Dedifferentiated amniotic fluid mesenchymal stem cell (primary cell): ENCODE measurements around the gene ADRA2B.

Source experiments
- DNase-seq: peaks from one replicate; pipeline ENCODE4 v3.0.0-alpha.2; 2016; ENCODE audit errors: extremely low spot score

Gene ADRA2B

GRCh38 chr2:96105152-96105915 is 11.0 kb downstream of the ADRA2B start:
- no peak for DNase-seq

- DNase-seq, result no peak
Measured at GRCh38 chr2:96104487-96104861, 11.9 kb downstream of the ADRA2B start.

- no peak for DNase-seq
Measured at GRCh38 chr2:96103761-96104486, 12.4 kb downstream of the ADRA2B start.

GRCh38 chr2:96103187-96103601 is 13.2 kb downstream of the ADRA2B start:
- no peak for DNase-seq

- no peak for DNase-seq
Measured at GRCh38 chr2:96102596-96103186, 13.7 kb downstream of the ADRA2B start.

- no peak for DNase-seq
Measured at GRCh38 chr2:96100893-96101304, 15.5 kb downstream of the ADRA2B start.

- no peak for DNase-seq
Measured at GRCh38 chr2:96099861-96100798, 16.2 kb downstream of the ADRA2B start.

- no peak for DNase-seq
Measured at GRCh38 chr2:96098900-96099590, 17.3 kb downstream of the ADRA2B start.

GRCh38 chr2:96097951-96098823 is 18.2 kb downstream of the ADRA2B start:
- no peak for DNase-seq

- DNase-seq, result no peak
Measured at GRCh38 chr2:96097441-96097840, 18.9 kb downstream of the ADRA2B start.

- no peak for DNase-seq
Measured at GRCh38 chr2:96095116-96095636, 21.2 kb downstream of the ADRA2B start.

- DNase-seq, result no peak
Measured at GRCh38 chr2:96093528-96093927, 22.8 kb downstream of the ADRA2B start.

GRCh38 chr2:96092951-96093350 is 23.4 kb downstream of the ADRA2B start:
- no peak for DNase-seq

- DNase-seq, result no peak
Measured at GRCh38 chr2:96092573-96092877, 23.8 kb downstream of the ADRA2B start.

GRCh38 chr2:96091711-96092572 is 24.4 kb downstream of the ADRA2B start:
- DNase-seq, result no peak

GRCh38 chr2:96091141-96091710 is 25.1 kb downstream of the ADRA2B start:
- DNase-seq, result no peak

- DNase-seq, result no peak
Measured at GRCh38 chr2:96090196-96090926, 26.0 kb downstream of the ADRA2B start.
